GM18508 (cell line): ENCODE results near the gene FGF1.

Source experiments
- ATAC-seq: cut with Tn5 transposase; IDR thresholded peaks from one replicate; pipeline ENCODE4 v1.9.1; 2021; ENCODE audit warnings: moderate number of reproducible peaks; ENCODE audit not compliant: insufficient read depth, unreplicated experiment

The FGF1 gene

DNA sequence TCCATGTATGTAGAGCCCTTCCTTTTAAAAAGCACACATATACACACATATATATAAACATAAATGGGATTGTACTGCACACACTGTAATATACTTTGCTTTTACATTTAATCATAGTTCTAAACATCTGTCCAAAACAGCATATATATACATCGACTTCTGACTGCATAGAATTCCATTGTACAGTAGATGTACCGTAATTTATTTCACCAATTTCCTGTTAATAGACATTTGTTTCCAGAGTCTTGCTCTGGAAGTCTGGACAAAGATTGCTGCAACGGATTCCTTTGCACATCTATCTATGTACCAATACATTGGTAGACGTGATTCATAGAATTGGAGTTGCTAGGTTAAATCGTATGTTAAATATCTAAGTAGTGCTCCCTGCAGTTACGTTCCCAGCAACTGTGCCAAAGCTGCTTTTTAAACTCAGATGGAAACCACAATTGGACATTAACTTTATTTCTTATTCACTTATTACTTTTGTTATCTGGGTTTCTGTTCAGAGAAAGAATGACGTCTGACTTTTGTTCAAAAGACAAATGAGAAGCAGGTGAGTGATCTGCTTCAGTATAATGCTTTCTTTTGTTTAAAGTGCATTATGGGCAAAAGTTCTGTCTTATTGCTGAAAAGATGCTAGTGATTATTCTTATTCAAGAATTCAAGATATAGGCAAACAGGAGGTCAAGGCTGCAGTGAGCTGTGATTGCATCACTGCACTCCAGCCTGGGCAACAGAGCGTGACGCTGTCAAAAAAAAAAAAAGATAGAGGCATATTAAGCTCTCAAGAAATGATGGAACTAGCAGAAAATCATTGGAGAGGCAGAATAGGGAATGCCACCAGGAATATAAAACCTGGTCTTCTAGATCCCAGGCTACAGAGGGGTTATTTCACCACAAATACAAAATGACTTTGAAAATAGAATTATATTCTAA is 138.2 kb downstream of the FGF1 start:
- no peak for ATAC-seq

DNA sequence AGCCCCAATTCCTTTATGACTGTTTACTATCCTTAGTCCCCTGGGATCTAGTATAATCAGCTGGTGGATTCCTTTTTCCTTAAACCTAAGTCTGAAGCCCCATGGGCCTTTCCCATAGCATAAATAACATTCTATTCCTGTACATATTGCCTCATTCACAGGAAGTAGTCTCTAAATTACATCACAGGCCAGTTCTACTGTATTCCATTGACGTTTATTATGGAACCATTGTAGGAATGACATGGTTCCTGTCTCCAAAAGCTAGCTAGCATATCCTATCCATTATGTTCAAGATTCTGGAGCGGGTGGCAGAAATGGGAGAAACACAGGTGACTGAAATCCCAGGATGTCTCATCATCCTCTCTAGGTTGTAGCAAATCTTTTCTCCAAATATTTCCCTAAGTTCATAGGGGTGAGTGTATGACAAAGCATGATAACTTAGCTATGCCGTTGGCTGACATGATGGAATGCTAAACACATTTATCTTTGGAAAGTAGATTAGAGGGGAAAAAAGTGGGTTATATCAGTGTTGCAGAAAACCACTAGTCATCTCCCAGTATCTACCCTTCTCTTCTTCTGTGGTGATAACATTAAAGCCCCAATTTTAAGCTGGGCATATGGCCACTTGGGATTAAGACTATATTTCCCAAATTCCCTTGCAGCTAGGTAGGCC is 140.1 kb downstream of the FGF1 start:
- ATAC-seq: no peak

DNA sequence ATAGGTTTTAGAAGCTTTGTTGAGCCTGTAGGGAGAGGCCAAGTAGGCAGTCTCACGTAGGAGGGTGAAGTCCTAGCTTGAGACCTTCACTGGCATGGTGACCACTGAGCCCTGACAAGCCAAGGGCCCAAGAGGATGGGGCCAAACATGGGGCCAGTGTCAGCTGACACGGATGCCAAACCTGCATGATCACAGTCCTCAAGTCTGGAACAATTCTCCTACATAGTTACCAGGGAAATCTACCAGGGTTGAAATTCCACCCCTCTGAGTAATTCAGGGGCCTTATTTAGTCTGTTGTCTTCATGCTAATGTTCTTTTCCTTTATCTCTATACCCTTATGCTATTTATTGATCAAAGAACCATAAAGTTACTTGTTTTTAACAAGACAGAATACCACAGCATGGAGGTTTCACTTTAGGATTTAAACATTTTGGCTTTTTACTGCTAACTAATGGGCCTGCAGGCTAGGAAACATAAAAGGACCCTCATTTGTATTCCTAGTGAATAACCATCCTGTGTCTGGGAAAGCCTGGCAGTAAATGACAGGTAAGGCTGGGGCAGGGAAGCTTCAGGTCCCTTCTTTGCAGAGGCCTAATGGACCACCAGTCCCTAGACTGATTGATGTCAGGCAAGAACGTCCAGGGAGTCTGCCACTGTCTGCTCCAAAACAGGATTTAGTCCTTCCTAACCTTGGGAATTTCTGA is 140.8 kb downstream of the FGF1 start:
- no peak for ATAC-seq

DNA sequence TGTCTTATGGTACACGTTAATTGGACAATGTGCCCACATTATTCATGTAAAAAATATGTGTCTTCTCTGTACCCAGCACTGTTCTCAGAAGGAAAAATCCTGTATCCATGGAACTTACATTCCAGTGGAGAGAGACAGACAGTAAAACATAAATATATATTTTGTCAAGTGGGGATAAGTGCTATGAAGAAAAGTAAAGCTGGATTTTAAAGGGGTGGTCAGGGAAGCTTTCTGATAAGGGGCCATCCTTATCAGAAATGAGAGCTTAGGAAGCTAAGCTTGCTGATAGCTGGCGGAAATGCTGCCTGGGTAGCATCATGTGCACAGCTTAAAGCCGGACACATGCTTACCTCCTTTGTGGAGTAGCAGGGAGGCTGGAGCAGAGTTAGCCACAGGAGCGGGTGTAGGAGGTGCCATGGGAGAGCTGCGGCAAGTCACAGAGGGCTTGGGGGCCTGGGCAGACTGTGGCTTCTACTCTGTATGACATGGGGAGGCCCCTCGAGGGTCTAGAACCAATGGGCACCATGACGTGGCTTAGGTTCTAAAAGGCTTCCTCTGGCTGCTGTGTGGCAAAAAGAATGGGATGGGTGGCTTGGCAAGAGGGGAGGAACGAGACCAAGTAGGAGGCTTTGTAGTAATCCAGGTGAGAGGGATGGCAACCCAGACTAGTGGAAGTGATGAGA is 141.7 kb downstream of the FGF1 start:
- ATAC-seq: no peak

DNA sequence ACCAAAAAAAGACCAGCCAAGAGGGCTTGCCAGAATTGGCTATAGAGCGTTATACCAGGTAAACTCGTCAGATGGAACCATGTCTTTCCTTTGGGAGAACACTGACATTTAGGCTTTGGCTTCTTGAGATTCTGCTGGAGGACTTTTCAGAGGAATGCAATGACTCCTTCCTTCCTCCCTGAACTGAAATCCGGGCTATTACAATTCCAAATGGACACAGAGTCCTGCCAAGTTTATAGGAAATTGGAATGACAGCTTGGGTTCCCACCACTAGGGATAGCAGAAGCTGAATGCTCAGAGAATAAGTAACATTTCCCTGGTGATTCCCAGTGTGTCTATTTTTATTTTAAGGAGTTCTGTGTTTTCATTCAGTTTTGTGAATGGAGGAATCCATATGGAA is 143.0 kb downstream of the FGF1 start:
- ATAC-seq: no peak
